A673 (cell line): ENCODE results near the gene SHQ1.

ENCODE experiments used
- CTCF ChIP-seq: fragments of 300-800, 200-600 bp; sonication (generic); conservative IDR thresholded peaks from 2 replicates; pipeline ENCODE4 v1.5.1; 2017; ENCODE audit warnings: low read depth, mild to moderate bottlenecking, antibody characterized with exemption, low read length, moderate library complexity, mixed read lengths
- EZH2 ChIP-seq: fragments of 200-600 bp; sonication (generic); IDR thresholded peaks from 2 replicates; pipeline ENCODE4 v1.6.1; 2017; ENCODE audit warnings: borderline replicate concordance, low read depth, mild to moderate bottlenecking, mixed read lengths, antibody characterized with exemption, low read length; ENCODE audit not compliant: poor library complexity, severe bottlenecking

GRCh38 chr3:72725229-72725628 is 123.0 kb downstream of the SHQ1 start:
- TF ChIP-seq CTCF (no peak), EZH2 (no peak)
